ENCODE measurements around the gene ATP2B2. TPM values are rescaled to one million over a fixed set of nuclear protein-coding genes. Genes with fewer than 3 reads are reported as not detected.

The ATP2B2 gene
- total RNA-seq, 1 experiment from 2014 or later: not detected

DNA sequence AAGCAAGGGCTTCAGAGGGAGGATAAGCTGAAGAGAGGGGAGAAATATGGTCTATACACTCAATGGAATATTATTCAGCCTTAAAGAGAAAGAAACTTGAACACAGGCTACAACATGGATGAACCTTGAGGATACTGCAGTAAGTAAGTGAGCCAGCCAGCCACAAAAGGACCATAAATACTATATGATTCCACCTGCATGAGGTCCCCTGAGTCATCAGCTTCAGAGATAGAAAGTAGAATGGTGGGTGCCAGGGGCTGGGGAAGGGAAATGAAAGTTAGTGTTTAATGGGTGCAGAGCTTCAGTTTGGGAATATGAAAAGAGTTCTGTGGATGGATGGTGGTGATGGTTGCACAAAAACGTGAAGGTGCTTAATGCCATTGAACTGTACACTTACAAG lies 116.0 kb downstream of the ATP2B2 start:
- CTCF ChIA-PET: no interaction called here
- BruUV-seq (replicated peaks): no TSS peak
- TF ChIP-seq, protein P1, sequence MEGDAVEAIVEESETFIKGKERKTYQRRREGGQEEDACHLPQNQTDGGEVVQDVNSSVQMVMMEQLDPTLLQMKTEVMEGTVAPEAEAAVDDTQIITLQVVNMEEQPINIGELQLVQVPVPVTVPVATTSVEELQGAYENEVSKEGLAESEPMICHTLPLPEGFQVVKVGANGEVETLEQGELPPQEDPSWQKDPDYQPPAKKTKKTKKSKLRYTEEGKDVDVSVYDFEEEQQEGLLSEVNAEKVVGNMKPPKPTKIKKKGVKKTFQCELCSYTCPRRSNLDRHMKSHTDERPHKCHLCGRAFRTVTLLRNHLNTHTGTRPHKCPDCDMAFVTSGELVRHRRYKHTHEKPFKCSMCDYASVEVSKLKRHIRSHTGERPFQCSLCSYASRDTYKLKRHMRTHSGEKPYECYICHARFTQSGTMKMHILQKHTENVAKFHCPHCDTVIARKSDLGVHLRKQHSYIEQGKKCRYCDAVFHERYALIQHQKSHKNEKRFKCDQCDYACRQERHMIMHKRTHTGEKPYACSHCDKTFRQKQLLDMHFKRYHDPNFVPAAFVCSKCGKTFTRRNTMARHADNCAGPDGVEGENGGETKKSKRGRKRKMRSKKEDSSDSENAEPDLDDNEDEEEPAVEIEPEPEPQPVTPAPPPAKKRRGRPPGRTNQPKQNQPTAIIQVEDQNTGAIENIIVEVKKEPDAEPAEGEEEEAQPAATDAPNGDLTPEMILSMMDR (IDR thresholded peaks at IDR 0.05; ENCODE audit: unreplicated experiment): no peak
- intact Hi-C loops (cut with micrococcal nuclease; ENCODE audit: unreplicated experiment): no loop called here
- Mint-ChIP-seq H3K9me3 (ENCODE audit: low read depth, unreplicated experiment) (no peaks in the 10 kb centered on the region), H3K4me1 (ENCODE audit: low read depth, unreplicated experiment) (no peaks in the 10 kb centered on the region), H3K27ac (ENCODE audit: unreplicated experiment) (no peak overlapping the region), H3K4me3 (ENCODE audit: low read depth, unreplicated experiment) (no peak overlapping the region), H3K36me3 (ENCODE audit: insufficient read depth, unreplicated experiment) (no peaks in the 10 kb centered on the region), H3K27me3 (ENCODE audit: unreplicated experiment) (peaks cover 97% of the 10 kb centered on the region)
- no peak for DNase-seq

GRCh38 chr3:10387881-10388609 lies 117.3 kb downstream of the ATP2B2 start:
- TF ChIP-seq, protein P1 (IDR thresholded peaks at IDR 0.05; ENCODE audit: unreplicated experiment): no peak
- Mint-ChIP-seq H3K9me3 (ENCODE audit: low read depth, unreplicated experiment) (no peaks in the 10 kb centered on the region), H3K27me3 (ENCODE audit: unreplicated experiment) (peaks cover 100% of the 10 kb centered on the region), H3K27ac (ENCODE audit: unreplicated experiment) (no peak overlapping the region), H3K4me3 (ENCODE audit: low read depth, unreplicated experiment) (no peak overlapping the region), H3K36me3 (ENCODE audit: insufficient read depth, unreplicated experiment) (no peaks in the 10 kb centered on the region), H3K4me1 (ENCODE audit: low read depth, unreplicated experiment) (no peaks in the 10 kb centered on the region)
- intact Hi-C loops (cut with micrococcal nuclease; ENCODE audit: unreplicated experiment): no loop called here
- no peak for DNase-seq
- no TSS peak for BruUV-seq (replicated peaks)
- CTCF ChIA-PET: no interaction called here

GRCh38 chr3:10386121-10386520 lies 119.3 kb downstream of the ATP2B2 start:
- Mint-ChIP-seq H3K27me3 (ENCODE audit: unreplicated experiment) (peaks cover 92% of the 10 kb centered on the region), H3K36me3 (ENCODE audit: insufficient read depth, unreplicated experiment) (no peaks in the 10 kb centered on the region), H3K27ac (ENCODE audit: unreplicated experiment) (no peak overlapping the region), H3K4me1 (ENCODE audit: low read depth, unreplicated experiment) (no peaks in the 10 kb centered on the region), H3K9me3 (ENCODE audit: low read depth, unreplicated experiment) (no peaks in the 10 kb centered on the region), H3K4me3 (ENCODE audit: low read depth, unreplicated experiment) (no peak overlapping the region)
- intact Hi-C loops (cut with micrococcal nuclease; ENCODE audit: unreplicated experiment): no loop called here
- no TSS peak for BruUV-seq (replicated peaks)
- TF ChIP-seq, protein P1 (IDR thresholded peaks at IDR 0.05; ENCODE audit: unreplicated experiment): no peak
- CTCF ChIA-PET: no interaction called here
- no peak for DNase-seq

DNA sequence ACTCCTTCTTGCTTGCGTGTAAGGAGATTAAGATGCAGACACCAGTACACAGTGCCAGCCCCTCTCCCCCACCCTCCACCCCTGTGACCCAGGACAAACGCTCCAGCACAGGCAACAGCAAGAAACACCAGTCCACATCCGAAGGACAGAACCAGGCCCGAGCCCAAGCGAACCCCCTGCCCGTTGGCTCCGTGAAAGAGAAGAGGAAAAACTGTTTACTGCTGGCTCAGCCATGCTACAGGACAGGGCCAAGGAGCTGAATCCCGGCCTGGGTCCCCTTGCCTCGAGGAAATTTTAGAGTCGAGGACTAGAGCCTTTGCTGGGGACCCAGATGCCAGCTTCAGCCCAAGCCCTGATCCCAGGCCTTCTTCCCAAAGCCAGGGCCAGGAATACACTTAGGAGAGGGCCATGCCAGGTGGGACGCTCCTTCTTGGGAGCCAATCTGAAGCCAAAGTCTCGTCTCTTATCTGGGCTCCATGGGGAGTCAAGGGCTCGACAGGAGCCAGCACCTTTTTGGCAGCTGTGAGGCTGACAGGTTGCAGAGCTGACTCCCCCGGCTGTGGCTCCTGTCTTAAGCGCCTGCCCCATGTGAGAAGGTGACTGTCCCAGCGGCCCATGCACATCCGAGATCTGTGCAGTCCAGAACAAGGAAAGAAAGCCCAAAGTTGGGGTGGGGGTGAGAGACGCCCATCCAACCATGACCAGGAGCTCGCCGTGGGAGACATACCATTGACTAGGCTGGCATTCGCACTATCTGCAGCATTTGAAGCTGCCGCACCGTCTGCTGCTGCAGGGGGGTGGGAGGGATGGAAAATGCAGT lies 120.6 kb downstream of the ATP2B2 start:
- Mint-ChIP-seq H3K4me1 (ENCODE audit: low read depth, unreplicated experiment) (no peaks in the 10 kb centered on the region), H3K4me3 (ENCODE audit: low read depth, unreplicated experiment) (no peak overlapping the region), H3K9me3 (ENCODE audit: low read depth, unreplicated experiment) (no peaks in the 10 kb centered on the region), H3K27me3 (ENCODE audit: unreplicated experiment) (peaks cover 92% of the 10 kb centered on the region), H3K27ac (ENCODE audit: unreplicated experiment) (no peak overlapping the region), H3K36me3 (ENCODE audit: insufficient read depth, unreplicated experiment) (no peaks in the 10 kb centered on the region)
- DNase-seq: no peak
- intact Hi-C loops (cut with micrococcal nuclease; ENCODE audit: unreplicated experiment): no loop called here
- BruUV-seq (replicated peaks): no TSS peak
- TF ChIP-seq, protein P1 (IDR thresholded peaks at IDR 0.05; ENCODE audit: unreplicated experiment): no peak
- CTCF ChIA-PET: no interaction called here
